ENCODE measurements around the gene LCT.
A peak's percentile ranks its signal among the peaks of the same experiment; 100 is the strongest.

Gene LCT

DNA sequence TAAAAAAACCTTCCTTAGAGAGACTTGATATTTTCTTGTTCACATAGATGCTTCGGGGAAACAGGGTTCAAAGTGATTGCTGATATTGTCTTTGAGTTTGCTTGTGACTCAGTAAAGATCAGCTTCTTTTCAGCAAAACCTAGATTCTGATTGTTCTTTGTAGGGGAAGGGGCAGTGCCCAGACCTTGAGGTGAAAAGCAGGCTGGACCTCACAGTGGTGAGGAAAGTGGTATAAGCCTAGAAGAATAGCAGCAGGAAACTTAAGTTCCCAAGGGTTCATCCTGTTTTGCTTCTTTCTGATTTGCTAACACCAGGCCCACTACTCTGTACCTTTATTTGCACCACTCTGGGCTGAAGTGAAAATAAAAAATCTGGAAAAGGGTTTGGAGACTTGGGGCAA, 74.5 kb downstream of the LCT start:
- Histone ChIP-seq H3K27ac (ENCODE audit: low read length) (no peak overlapping the region), H3K4me3 (ENCODE audit: low read length) (no peak overlapping the region), H3K36me3 (ENCODE audit: control insufficient read depth, low read depth, low read length) (peaks cover 55% of the 10 kb centered on the region), H3K4me1 (ENCODE audit: control insufficient read depth, low read depth, low read length) (no peaks in the 10 kb centered on the region), H3K27me3 (ENCODE audit: control insufficient read depth, insufficient read depth, low read length) (no peaks in the 10 kb centered on the region), H3K9me3 (ENCODE audit: control insufficient read depth, low read depth, low read length) (no peaks in the 10 kb centered on the region), H3K9ac (ENCODE audit: low read length) (no peak overlapping the region)

- Histone ChIP-seq H3K27me3 (ENCODE audit: control insufficient read depth, insufficient read depth, low read length) (no peaks in the 10 kb centered on the region), H3K9ac (ENCODE audit: low read length) (no peak overlapping the region), H3K9me3 (ENCODE audit: control insufficient read depth, low read depth, low read length) (no peaks in the 10 kb centered on the region), H3K4me1 (ENCODE audit: control insufficient read depth, low read depth, low read length) (no peaks in the 10 kb centered on the region), H3K4me3 (ENCODE audit: low read length) (no peak overlapping the region), H3K27ac (ENCODE audit: low read length) (no peak overlapping the region), H3K36me3 (ENCODE audit: control insufficient read depth, low read depth, low read length) (peaks cover 54% of the 10 kb centered on the region)
Measured at GRCh38 chr2:135762022-135762421, 75.0 kb downstream of the LCT start.

- Histone ChIP-seq H3K4me1 (ENCODE audit: control insufficient read depth, low read depth, low read length) (no peaks in the 10 kb centered on the region), H3K4me3 (ENCODE audit: low read length) (no peak overlapping the region), H3K9me3 (ENCODE audit: control insufficient read depth, low read depth, low read length) (no peaks in the 10 kb centered on the region), H3K27ac (ENCODE audit: low read length) (no peak overlapping the region), H3K36me3 (ENCODE audit: control insufficient read depth, low read depth, low read length) (peaks cover 65% of the 10 kb centered on the region), H3K9ac (ENCODE audit: low read length) (no peak overlapping the region), H3K27me3 (ENCODE audit: control insufficient read depth, insufficient read depth, low read length) (no peaks in the 10 kb centered on the region)
Measured at GRCh38 chr2:135756692-135757091, 80.3 kb downstream of the LCT start.

GRCh38 chr2:135755573-135755972, 81.4 kb downstream of the LCT start:
- Histone ChIP-seq H3K36me3 (ENCODE audit: control insufficient read depth, low read depth, low read length) (peaks cover 58% of the 10 kb centered on the region), H3K4me3 (ENCODE audit: low read length) (no peak overlapping the region)

DNA sequence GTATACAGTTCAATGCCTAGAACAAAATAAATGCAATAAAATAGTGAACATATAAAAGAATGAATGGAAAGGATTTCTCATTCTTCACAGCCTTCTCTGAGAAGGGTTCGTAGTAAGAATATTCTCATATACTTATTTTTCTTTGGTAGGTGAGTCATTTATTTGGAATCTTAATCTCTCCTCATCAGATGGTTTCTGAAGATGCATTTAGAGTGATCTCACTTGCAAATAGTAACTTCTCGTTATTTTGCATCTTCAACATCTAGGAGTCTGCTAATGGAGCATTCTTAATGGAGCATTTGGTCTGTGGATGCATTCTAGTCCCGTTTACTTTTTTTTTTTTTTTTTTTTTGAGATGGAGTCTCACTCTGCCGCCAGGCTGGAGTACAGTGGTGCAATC, 91.4 kb downstream of the LCT start:
- H3K9ac ChIP-seq (ENCODE audit: low read length), result no peak overlapping the region
- H3K36me3 ChIP-seq (ENCODE audit: control insufficient read depth, low read depth, low read length), result peaks cover 27% of the 10 kb centered on the region
- H3K4me3 ChIP-seq (ENCODE audit: low read length), result no peak overlapping the region
- no peak overlapping the region for H3K27ac ChIP-seq (ENCODE audit: low read length)
- H3K27me3 ChIP-seq (ENCODE audit: control insufficient read depth, insufficient read depth, low read length), result no peaks in the 10 kb centered on the region
- H3K9me3 ChIP-seq (ENCODE audit: control insufficient read depth, low read depth, low read length), result no peaks in the 10 kb centered on the region
- H3K4me1 ChIP-seq (ENCODE audit: control insufficient read depth, low read depth, low read length), result peaks cover 13% of the 10 kb centered on the region

More at GRCh38 chr2:135755573-135755972, 81.4 kb downstream of the LCT start:
- Histone ChIP-seq H3K9ac (ENCODE audit: low read length) (no peak overlapping the region), H3K9me3 (ENCODE audit: control insufficient read depth, low read depth, low read length) (no peaks in the 10 kb centered on the region), H3K27me3 (ENCODE audit: control insufficient read depth, insufficient read depth, low read length) (no peaks in the 10 kb centered on the region), H3K27ac (ENCODE audit: low read length) (no peak overlapping the region), H3K4me1 (ENCODE audit: control insufficient read depth, low read depth, low read length) (no peaks in the 10 kb centered on the region)

- Histone ChIP-seq H3K27me3 (ENCODE audit: control insufficient read depth, insufficient read depth, low read length) (no peaks in the 10 kb centered on the region), H3K36me3 (ENCODE audit: control insufficient read depth, low read depth, low read length) (peaks cover 23% of the 10 kb centered on the region), H3K9ac (ENCODE audit: low read length) (no peak overlapping the region), H3K27ac (ENCODE audit: low read length) (no peak overlapping the region), H3K9me3 (ENCODE audit: control insufficient read depth, low read depth, low read length) (no peaks in the 10 kb centered on the region), H3K4me1 (ENCODE audit: control insufficient read depth, low read depth, low read length) (peaks cover 13% of the 10 kb centered on the region), H3K4me3 (ENCODE audit: low read length) (no peak overlapping the region)
Measured at GRCh38 chr2:135744760-135745314, 92.1 kb downstream of the LCT start.

DNA sequence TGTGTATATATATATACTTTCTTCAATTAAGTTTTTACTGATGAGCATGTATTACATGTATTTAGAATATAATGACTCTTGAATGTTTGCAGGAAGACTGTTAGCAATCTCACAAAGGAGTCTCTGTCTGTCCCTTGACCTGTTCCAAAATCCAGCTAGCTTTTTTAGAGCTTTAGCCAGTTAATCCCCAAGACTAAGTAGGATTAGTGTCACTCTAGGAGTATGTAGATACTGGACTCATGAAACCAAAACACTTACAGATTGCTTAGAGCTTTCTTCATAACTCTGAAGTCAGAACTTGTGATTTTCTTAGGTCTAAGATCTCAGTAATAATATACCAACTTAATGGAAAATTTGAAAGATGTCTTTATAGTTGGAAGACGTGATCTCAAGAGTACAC, 93.1 kb downstream of the LCT start:
- no peak overlapping the region for H3K9ac ChIP-seq (ENCODE audit: low read length)
- no peak overlapping the region for H3K27ac ChIP-seq (ENCODE audit: low read length)
- peaks cover 15% of the 10 kb centered on the region for H3K36me3 ChIP-seq (ENCODE audit: control insufficient read depth, low read depth, low read length)
- H3K4me1 ChIP-seq (ENCODE audit: control insufficient read depth, low read depth, low read length), result peaks cover 13% of the 10 kb centered on the region
- H3K4me3 ChIP-seq (ENCODE audit: low read length), result peak overlapping the region; percentile 95
- H3K27me3 ChIP-seq (ENCODE audit: control insufficient read depth, insufficient read depth, low read length), result no peaks in the 10 kb centered on the region
- no peaks in the 10 kb centered on the region for H3K9me3 ChIP-seq (ENCODE audit: control insufficient read depth, low read depth, low read length)

GRCh38 chr2:135742325-135742757, 94.6 kb downstream of the LCT start:
- Histone ChIP-seq H3K9me3 (ENCODE audit: control insufficient read depth, low read depth, low read length) (no peaks in the 10 kb centered on the region), H3K36me3 (ENCODE audit: control insufficient read depth, low read depth, low read length) (peaks cover 8% of the 10 kb centered on the region), H3K4me1 (ENCODE audit: control insufficient read depth, low read depth, low read length) (peaks cover 13% of the 10 kb centered on the region), H3K27me3 (ENCODE audit: control insufficient read depth, insufficient read depth, low read length) (no peaks in the 10 kb centered on the region), H3K4me3 (ENCODE audit: low read length) (peak overlapping the region; percentile 95), H3K9ac (ENCODE audit: low read length) (peak overlapping the region; percentile 92), H3K27ac (ENCODE audit: low read length) (peak overlapping the region; percentile 73)

- peak within 1 kb of the TSS; percentile 95 for H3K4me3 ChIP-seq (ENCODE audit: low read length)
- peaks cover 13% of the 10 kb centered on the region for H3K4me1 ChIP-seq (ENCODE audit: control insufficient read depth, low read depth, low read length)
- peak within 1 kb of the TSS; percentile 92 for H3K9ac ChIP-seq (ENCODE audit: low read length)
- H3K27ac ChIP-seq (ENCODE audit: low read length), result peak within 1 kb of the TSS; percentile 73
- H3K9me3 ChIP-seq (ENCODE audit: control insufficient read depth, low read depth, low read length), result no peaks in the 10 kb centered on the region
- H3K36me3 ChIP-seq (ENCODE audit: control insufficient read depth, low read depth, low read length), result peaks cover 8% of the 10 kb centered on the region
- no peaks in the 10 kb centered on the region for H3K27me3 ChIP-seq (ENCODE audit: control insufficient read depth, insufficient read depth, low read length)
Measured at GRCh38 chr2:135741395-135742324, 95.3 kb downstream of the LCT start, which contains the start of gene UBXN4. Gene UBXN4 (plus strand): TSS chr2:135741855. CDS start chr2:135741930, 75 bp downstream.

DNA sequence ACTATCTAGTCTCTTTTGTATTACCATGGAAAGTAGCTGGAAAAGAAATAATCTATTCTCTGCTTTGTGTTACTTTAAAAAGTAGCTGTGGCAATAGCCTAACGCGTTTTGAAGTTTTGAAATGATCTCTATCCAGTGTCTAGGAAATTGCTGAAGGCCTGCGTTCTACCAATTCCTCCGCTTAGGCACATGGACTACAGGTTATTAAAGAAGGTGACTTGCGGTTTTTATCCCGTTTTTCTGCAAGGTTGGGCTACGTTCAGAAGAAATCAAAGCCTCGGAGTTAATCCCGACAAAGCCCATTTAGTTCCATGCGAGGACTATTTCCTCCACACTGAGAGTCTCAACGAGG, 96.0 kb downstream of the LCT start:
- peaks cover 13% of the 10 kb centered on the region for H3K4me1 ChIP-seq (ENCODE audit: control insufficient read depth, low read depth, low read length)
- no peaks in the 10 kb centered on the region for H3K9me3 ChIP-seq (ENCODE audit: control insufficient read depth, low read depth, low read length)
- H3K4me3 ChIP-seq (ENCODE audit: low read length), result no peak overlapping the region
- H3K9ac ChIP-seq (ENCODE audit: low read length), result no peak overlapping the region
- no peak overlapping the region for H3K27ac ChIP-seq (ENCODE audit: low read length)
- H3K36me3 ChIP-seq (ENCODE audit: control insufficient read depth, low read depth, low read length), result peaks cover 2% of the 10 kb centered on the region
- H3K27me3 ChIP-seq (ENCODE audit: control insufficient read depth, insufficient read depth, low read length), result no peaks in the 10 kb centered on the region

- peaks cover 13% of the 10 kb centered on the region for H3K4me1 ChIP-seq (ENCODE audit: control insufficient read depth, low read depth, low read length)
- H3K9me3 ChIP-seq (ENCODE audit: control insufficient read depth, low read depth, low read length), result no peaks in the 10 kb centered on the region
- no peaks in the 10 kb centered on the region for H3K36me3 ChIP-seq (ENCODE audit: control insufficient read depth, low read depth, low read length)
- no peaks in the 10 kb centered on the region for H3K27me3 ChIP-seq (ENCODE audit: control insufficient read depth, insufficient read depth, low read length)
- H3K9ac ChIP-seq (ENCODE audit: low read length), result no peak overlapping the region
- H3K27ac ChIP-seq (ENCODE audit: low read length), result no peak overlapping the region
- no peak overlapping the region for H3K4me3 ChIP-seq (ENCODE audit: low read length)
Measured at GRCh38 chr2:135740206-135740605, 96.8 kb downstream of the LCT start.
